H1 (cell line): ENCODE results near the gene CEACAM1. TPM values are rescaled to one million over a fixed set of nuclear protein-coding genes. Genes with fewer than 3 reads are reported as not detected.
A peak's percentile ranks its signal among the peaks of the same experiment; 100 is the strongest.

ENCODE experiments used
- CTCF ChIA-PET: fragments of 300-600 bp; sonication (Branson Sonifier 250); formaldehyde crosslinking; loops from one replicate; lab custom pipeline; 2021; ENCODE audit not compliant: partially characterized antibody; lab: Charles Lee
- POLR2A ChIA-PET: fragments of 300-600 bp; sonication (Branson Sonifier 250); formaldehyde crosslinking; loops from one replicate; lab custom pipeline; 2021; ENCODE audit warnings: inconsistent platforms; ENCODE audit not compliant: partially characterized antibody; lab: Charles Lee
- DNase-seq, 2 experiments: peaks; one replicate each; pipeline versions ENCODE4 v3.0.0 to v3.0.0-alpha.2; 2010 to 2022; ENCODE audit warnings: low spot score in 2 of 2, low read depth in 1 of 2, mixed read lengths in 1 of 2
- FAIRE-seq: peaks from 2 replicates; lab custom pipeline; 2011; peaks lifted over from hg19 to GRCh38; lab: Jason Lieb, UNC
- H2AFZ ChIP-seq: 2 replicates; pipeline ENCODE4 v1.8.1; 2012; ENCODE audit warnings: low read length, inconsistent platforms
- H2AK5ac ChIP-seq: 2 replicates; pipeline ENCODE4 v1.6.1; 2013; ENCODE audit warnings: low read depth, low read length
- H2BK120ac ChIP-seq: replicated peaks from 2 replicates; pipeline ENCODE3; 2013; ENCODE audit warnings: low read depth, low read length, inconsistent platforms
- H2BK12ac ChIP-seq: 2 replicates; pipeline ENCODE4 v1.6.1; 2013; ENCODE audit warnings: low read depth, low read length
- H2BK15ac ChIP-seq: 2 replicates; pipeline ENCODE4 v1.6.1; 2013; ENCODE audit warnings: low read length
- H2BK20ac ChIP-seq: 2 replicates; pipeline ENCODE4 v1.6.1; 2013; ENCODE audit warnings: low read length
- H2BK5ac ChIP-seq: 2 replicates; pipeline ENCODE4 v1.6.1; 2013; ENCODE audit warnings: low read depth, low read length
- H3K14ac ChIP-seq: 2 replicates; pipeline ENCODE4 v1.6.1; 2013; ENCODE audit warnings: inconsistent platforms; ENCODE audit not compliant: insufficient read length
- H3K18ac ChIP-seq: 2 replicates; pipeline ENCODE4 v1.6.1; 2013; ENCODE audit warnings: low read length; ENCODE audit errors: extremely low read depth
- H3K23ac ChIP-seq: 2 replicates; pipeline ENCODE4 v1.6.1; 2013; ENCODE audit warnings: inconsistent platforms; ENCODE audit not compliant: insufficient read length
- H3K23me2 ChIP-seq: 2 replicates; pipeline ENCODE4 v1.6.1; 2013; ENCODE audit warnings: low read depth, low read length
- H3K27ac ChIP-seq: 2 replicates; pipeline ENCODE4 v1.6.1; 2011; ENCODE audit warnings: low read depth, low read length, inconsistent platforms
- H3K27me3 ChIP-seq, 4 experiments: replicated peaks in 1 of 4; 1 replicate in 1 of 4; 2 replicates in 3 of 4; pipeline versions ENCODE4 v1.6.1 to v1.8.1; 2011 to 2013; ENCODE audit warnings: low read length in 3 of 4, mild to moderate bottlenecking in 3 of 4, inconsistent platforms in 2 of 4, mixed read lengths in 2 of 4, moderate library complexity in 1 of 4; ENCODE audit not compliant: control insufficient read depth in 3 of 4, insufficient read depth in 3 of 4; ENCODE audit errors: extremely low read depth in 1 of 4
- H3K36me3 ChIP-seq, 4 experiments: 2 replicates each; pipeline versions ENCODE4 v1.6.1 to v1.8.1; 2011 to 2013; ENCODE audit warnings: mild to moderate bottlenecking in 4 of 4, low read length in 3 of 4, moderate library complexity in 2 of 4, control low read depth in 1 of 4, inconsistent platforms in 1 of 4; ENCODE audit not compliant: insufficient read depth in 4 of 4, control insufficient read depth in 2 of 4
- H3K4ac ChIP-seq: replicated peaks from 2 replicates; pipeline ENCODE3; 2013; ENCODE audit warnings: low read length, low read depth, mixed read lengths, inconsistent platforms; ENCODE audit not compliant: insufficient read length
- H3K4me1 ChIP-seq, 4 experiments: replicated peaks in 1 of 4; 1 replicate in 1 of 4; 2 replicates in 3 of 4; pipeline versions ENCODE4 v1.6.1 to v1.8.1; 2011 to 2013; ENCODE audit warnings: low read length in 3 of 4, inconsistent platforms in 2 of 4, mixed read lengths in 1 of 4; ENCODE audit not compliant: insufficient read depth in 4 of 4, control insufficient read depth in 3 of 4
- H3K4me2 ChIP-seq, 2 experiments: 2 replicates each; pipeline versions ENCODE4 v1.6.1 to v1.8.1; 2011 to 2013; ENCODE audit warnings: low read depth in 2 of 2, low read length in 2 of 2, control low read depth in 1 of 2, inconsistent platforms in 1 of 2, mild to moderate bottlenecking in 1 of 2; ENCODE audit not compliant: insufficient read depth in 1 of 2
- H3K4me3 ChIP-seq, 4 experiments: fragments of 200-600, 300-600 bp in 1 of 4; sonication (generic), shearing (Covaris generic), sonication (Bioruptor Twin) in 1 of 4; 2 replicates each; pipeline versions ENCODE4 v1.5.1 to v1.8.1; 2011 to 2016; ENCODE audit warnings: low read length in 4 of 4, low read depth in 3 of 4, control low read depth in 2 of 4, inconsistent platforms in 2 of 4, mild to moderate bottlenecking in 2 of 4, mixed read lengths in 1 of 4, moderate library complexity in 1 of 4; ENCODE audit not compliant: insufficient read depth in 2 of 4; ENCODE audit errors: extremely low read depth in 1 of 4
- H3K56ac ChIP-seq: replicated peaks from 2 replicates; pipeline ENCODE3; 2013; ENCODE audit warnings: low read depth, mild to moderate bottlenecking, mixed read lengths, low read length, inconsistent platforms; ENCODE audit not compliant: insufficient read length
- H3K79me1 ChIP-seq: 2 replicates; pipeline ENCODE4 v1.6.1; 2013; ENCODE audit warnings: low read depth, low read length, control low read depth
- H3K79me2 ChIP-seq, 2 experiments: 2 replicates each; pipeline versions ENCODE4 v1.6.1 to v1.8.1; 2012 to 2013; ENCODE audit warnings: low read length in 2 of 2, mild to moderate bottlenecking in 2 of 2, inconsistent platforms in 1 of 2; ENCODE audit not compliant: insufficient read depth in 2 of 2, control insufficient read depth in 1 of 2
- H3K9ac ChIP-seq, 4 experiments: replicated peaks in 1 of 4; 1 replicate in 1 of 4; 2 replicates in 3 of 4; pipeline versions ENCODE4 v1.6.1 to v1.8.1; 2011 to 2013; ENCODE audit warnings: low read depth in 3 of 4, low read length in 3 of 4, control low read depth in 2 of 4, mild to moderate bottlenecking in 2 of 4, moderate library complexity in 2 of 4, inconsistent platforms in 1 of 4; ENCODE audit errors: extremely low read depth in 1 of 4
- H3K9me3 ChIP-seq, 2 experiments: 2 replicates each; pipeline versions ENCODE4 v1.6.1 to v1.8.1; 2012 to 2013; ENCODE audit warnings: mild to moderate bottlenecking in 2 of 2, moderate library complexity in 2 of 2, control low read depth in 1 of 2, inconsistent platforms in 1 of 2, low read depth in 1 of 2, low read length in 1 of 2, mixed read lengths in 1 of 2; ENCODE audit not compliant: insufficient read depth in 2 of 2
- H4K20me1 ChIP-seq, 2 experiments: replicated peaks in 1 of 2; 2 replicates each; pipeline versions ENCODE3 to v1.8.1; 2011 to 2013; ENCODE audit warnings: inconsistent platforms in 2 of 2, low read length in 2 of 2, mild to moderate bottlenecking in 1 of 2; ENCODE audit not compliant: insufficient read depth in 2 of 2, control insufficient read depth in 1 of 2
- H4K5ac ChIP-seq: 2 replicates; pipeline ENCODE4 v1.6.1; 2013; ENCODE audit warnings: low read length, low read depth, mixed read lengths, inconsistent platforms; ENCODE audit not compliant: insufficient read length
- H4K8ac ChIP-seq: 2 replicates; pipeline ENCODE4 v1.8.0; 2013; ENCODE audit warnings: mild to moderate bottlenecking, moderate library complexity, low read length, inconsistent platforms; ENCODE audit not compliant: insufficient read depth; ENCODE audit errors: extremely low read depth
- H4K91ac ChIP-seq: replicated peaks from 2 replicates; pipeline ENCODE3; 2013; ENCODE audit warnings: low read length, mixed read lengths, inconsistent platforms; ENCODE audit not compliant: insufficient read length
- ATF2 ChIP-seq: IDR thresholded peaks from 2 replicates; pipeline ENCODE4 v1.6.1; 2012; ENCODE audit warnings: low read length, inconsistent platforms
- BACH1 ChIP-seq: IDR thresholded peaks from 2 replicates; pipeline ENCODE4 v1.6.1; 2012; ENCODE audit warnings: low read length, improper control_type of control experiment
- MAFK ChIP-seq: IDR thresholded peaks from 2 replicates; pipeline ENCODE4 v1.6.1; 2012; ENCODE audit warnings: low read depth, mild to moderate bottlenecking, improper control_type of control experiment, low read length
- POU5F1 ChIP-seq: IDR thresholded peaks from 2 replicates; pipeline ENCODE4 v1.6.1; 2011; ENCODE audit warnings: low read depth, mild to moderate bottlenecking, low read length, moderate library complexity
- WGBS, 2 experiments: shearing (Covaris generic) in 1 of 2; methylation state at CpG; one replicate each; pipeline versions ENCODE4 v1.1.6 to v1.1.7; 2013 to 2015; ENCODE audit warnings: low lambda C conversion rate in 2 of 2, mixed read lengths in 2 of 2, inconsistent platforms in 1 of 2, low coverage in 1 of 2, missing lambda C conversion rate in 1 of 2; ENCODE audit not compliant: insufficient replicate concordance in 2 of 2, insufficient coverage in 1 of 2, insufficient read length in 1 of 2; ENCODE audit errors: extremely low coverage in 1 of 2, missing lambda C conversion rate in 1 of 2; 5-methylcytosine and 5-hydroxymethylcytosine counted together
- polyA plus RNA-seq, 7 experiments: library from polyadenylated mRNA; depleted of rRNA in 3 of 7; stranded (reverse) in 5 of 7; unstranded in 2 of 7; fragments of >200 nt in 5 of 7; fragments of 200-250 nt in 2 of 7; gene quantifications; 1 replicate in 5 of 7; 2 replicates in 1 of 7; 4 replicates in 1 of 7; pipeline versions ENCODE4 v1.2.1 to v1.2.3, GENCODE V29; 2011 to 2013; ENCODE audit warnings: missing spikeins in 2 of 7, mixed read lengths in 2 of 7
- total RNA-seq: library from RNA; stranded (reverse); fragmentation: NEBNext Ultra II Directional; extraction: Animal tissue kit (Norgen Biotek cat#: 25700); gene quantifications from 2 replicates; pipeline ENCODE4 v1.2.1, GENCODE V29; 2021

The CEACAM1 gene
- total and polyA plus RNA-seq, 2 of the 8 experiments (the other 6 are each of a cell fraction or from before 2014, with no cell fraction given): 1.8 to 3.6 TPM

- Histone ChIP-seq H2AFZ (no peak overlapping the region), H2BK120ac (no peak overlapping the region), H2BK5ac (no peak overlapping the region), H3K79me2 (no peaks in the 10 kb centered on the region), H3K27me3 (no peaks in the 10 kb centered on the region; a peak in 2 of 7 replicates), H2BK12ac (no peak overlapping the region), H2AK5ac (no peak overlapping the region), H3K36me3 (no peaks in the 10 kb centered on the region), H3K4me2 (no peak overlapping the region), H3K14ac (no peak overlapping the region), H3K23ac (no peak overlapping the region), H2BK15ac (0 out of 2 replicates have a peak overlapping the region, but pooled peaks have one; percentile 61), H3K9me3 (peaks cover 4 to 6% of the 10 kb centered on the region in 2 experiments; a peak in 1 of 4 replicates), H3K18ac (no peak overlapping the region), H4K5ac (no peak overlapping the region), H3K4me3 (no peak overlapping the region), H4K8ac (no peak overlapping the region), H3K79me1 (no peaks in the 10 kb centered on the region), H3K23me2 (no peaks in the 10 kb centered on the region), H4K91ac (no peak overlapping the region), H4K20me1 (no peaks in the 10 kb centered on the region), H3K4me1 (peaks cover 5 to 15% (median 9%) of the 10 kb centered on the region in 4 experiments), H3K27ac (no peak overlapping the region), H3K56ac (no peak overlapping the region), H2BK20ac (no peak overlapping the region), H3K4ac (no peak overlapping the region), H3K9ac (no peak overlapping the region)
- WGBS, 2 experiments: 85% methylated on average over 3 of the region's 3 CpGs; no CpG with 5 or more reads in 1 of the 2 experiments
- FAIRE-seq (no peak), DNase-seq (no peak)
- ChIA-PET CTCF (interaction anchor here (1.1 to 4.8 kb wide), 8 partner anchors 8 to 115 kb away, joined by 3 to 30 read pairs (median 6); no protein-coding TSS in a partner anchor), POLR2A (no interaction called here)
- TF ChIP-seq MAFK: no peak
- no peak for TF ChIP-seq ATF2
- no peak for TF ChIP-seq POU5F1
- no peak for TF ChIP-seq BACH1
These were observed 25.8 kb upstream of the CEACAM1 start for GRCh38 chr19:42554046-42554575.
